ENCODE data around the gene ATXN7L2.

Gene ATXN7L2

GRCh38 chr1:109527098-109527811 is 43.5 kb downstream of the ATXN7L2 start:
- Histone ChIP-seq H3K14ac (ENCODE audit: low read length) (no peak overlapping the region), H4K8ac (ENCODE audit: low read depth, low read length) (no peak overlapping the region), H3K9me3 (replicated peaks in 1 of 2; ENCODE audit: control insufficient read depth in 2 of 2, insufficient read depth in 1 of 2, low read depth in 1 of 2, low read length in 2 of 2) (no peaks in the 10 kb centered on the region), H3K27me3 (ENCODE audit: control insufficient read depth in 3 of 3, insufficient read depth in 3 of 3, low read depth in 1 of 3, low read length in 3 of 3) (peaks cover 0 to 70% (median 0%) of the 10 kb centered on the region in 3 experiments), H3K18ac (ENCODE audit: low read length) (no peak overlapping the region), H3K27ac (replicated peaks; ENCODE audit: low read length) (no peak overlapping the region), H4K91ac (ENCODE audit: low read depth, low read length, poor library complexity) (no peak overlapping the region), H2BK120ac (ENCODE audit: low read depth, low read length) (no peak overlapping the region), H3K4me3 (ENCODE audit: low read length in 2 of 2) (no peak overlapping the region), H3K79me1 (ENCODE audit: low read depth, low read length) (no peaks in the 10 kb centered on the region), H2AFZ (ENCODE audit: low read length) (no peak overlapping the region), H3K4me2 (ENCODE audit: insufficient read depth, low read length, poor library complexity, severe bottlenecking) (no peak overlapping the region), H2AK5ac (ENCODE audit: low read depth, low read length) (no peak overlapping the region), H2BK12ac (ENCODE audit: low read length) (no peak overlapping the region), H2BK5ac (ENCODE audit: low read length) (no peak overlapping the region), H3K23ac (ENCODE audit: low read depth, low read length, poor library complexity) (no peak overlapping the region), H3K9ac (ENCODE audit: low read depth, low read length, poor library complexity) (no peak overlapping the region), H3K36me3 (replicated peaks in 1 of 2; ENCODE audit: control insufficient read depth in 2 of 2, insufficient read depth in 2 of 2, low read length in 2 of 2) (no peaks in the 10 kb centered on the region), H3K4ac (ENCODE audit: low read length) (no peak overlapping the region), H2BK15ac (ENCODE audit: low read length) (no peak overlapping the region), H3K4me1 (ENCODE audit: control insufficient read depth in 2 of 2, insufficient read depth in 1 of 2, low read depth in 1 of 2, low read length in 2 of 2) (peaks cover 2 to 8% of the 10 kb centered on the region in 2 donors)
- DNase-seq (ENCODE audit: low spot score), result no peak
- no CpG with 5 or more reads among the region's 14 CpGs for WGBS, 2 donors (ENCODE audit: extremely low coverage in 2 of 2, insufficient read length in 2 of 2, insufficient replicate concordance in 1 of 2)

DNA sequence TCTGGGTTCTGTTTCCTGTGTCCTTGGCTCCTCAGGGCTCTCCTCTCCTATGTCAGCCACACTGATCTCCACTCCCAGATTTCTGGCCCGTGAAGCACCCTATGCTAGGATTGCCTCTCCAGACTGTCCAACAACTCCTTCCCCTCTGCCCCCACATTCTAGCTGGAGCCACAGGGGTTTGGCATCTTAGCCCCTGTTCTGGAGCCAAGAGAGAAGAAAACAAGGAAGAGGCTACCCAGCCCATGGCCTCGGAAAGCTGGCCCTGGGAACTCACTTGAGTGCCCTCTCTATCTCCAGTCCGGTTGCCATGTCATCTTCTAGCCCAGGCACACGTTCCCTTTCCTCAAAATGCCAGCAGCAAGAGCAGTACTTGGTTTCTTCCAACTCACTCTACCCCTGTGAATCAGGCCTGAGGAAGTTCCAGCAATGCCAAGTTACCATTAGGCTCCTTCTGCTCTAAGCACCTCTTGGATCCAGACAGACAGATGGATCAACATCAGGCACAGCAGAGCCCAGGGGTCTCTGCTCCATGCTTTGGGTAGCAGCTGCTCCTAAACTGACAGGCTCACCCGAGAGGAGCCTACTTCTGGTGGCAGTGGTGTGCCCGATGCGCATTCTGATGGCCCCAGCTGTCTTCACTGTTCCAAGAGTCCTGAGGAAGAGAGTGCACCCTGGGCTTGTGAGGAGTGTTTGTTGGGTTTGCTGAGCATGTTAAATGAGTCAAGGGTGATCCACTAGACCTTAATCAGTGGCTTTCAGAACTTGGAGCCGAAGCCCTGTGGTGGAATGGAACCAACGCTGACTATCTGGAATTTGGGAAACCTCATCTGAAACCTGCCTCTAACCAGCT is 44.4 kb downstream of the ATXN7L2 start:
- Histone ChIP-seq H3K23ac (ENCODE audit: low read depth, low read length, poor library complexity) (no peak overlapping the region), H3K4me2 (ENCODE audit: insufficient read depth, low read length, poor library complexity, severe bottlenecking) (no peak overlapping the region), H3K79me1 (ENCODE audit: low read depth, low read length) (no peaks in the 10 kb centered on the region), H3K4me3 (ENCODE audit: low read length in 2 of 2) (no peak overlapping the region), H2AFZ (ENCODE audit: low read length) (no peak overlapping the region), H2BK12ac (ENCODE audit: low read length) (no peak overlapping the region), H2BK15ac (ENCODE audit: low read length) (no peak overlapping the region), H3K18ac (ENCODE audit: low read length) (no peak overlapping the region), H4K91ac (ENCODE audit: low read depth, low read length, poor library complexity) (no peak overlapping the region), H4K8ac (ENCODE audit: low read depth, low read length) (no peak overlapping the region), H2BK120ac (ENCODE audit: low read depth, low read length) (no peak overlapping the region), H3K27ac (replicated peaks; ENCODE audit: low read length) (no peak overlapping the region), H3K14ac (ENCODE audit: low read length) (no peak overlapping the region), H2BK5ac (ENCODE audit: low read length) (no peak overlapping the region), H3K9ac (ENCODE audit: low read depth, low read length, poor library complexity) (no peak overlapping the region), H3K4me1 (ENCODE audit: control insufficient read depth in 2 of 2, insufficient read depth in 1 of 2, low read depth in 1 of 2, low read length in 2 of 2) (peaks cover 6 to 12% of the 10 kb centered on the region in 2 donors), H3K27me3 (ENCODE audit: control insufficient read depth in 3 of 3, insufficient read depth in 3 of 3, low read depth in 1 of 3, low read length in 3 of 3) (peaks cover 0 to 64% (median 0%) of the 10 kb centered on the region in 3 experiments), H3K4ac (ENCODE audit: low read length) (no peak overlapping the region), H2AK5ac (ENCODE audit: low read depth, low read length) (peak overlapping the region; percentile 2), H3K9me3 (replicated peaks in 1 of 2; ENCODE audit: control insufficient read depth in 2 of 2, insufficient read depth in 1 of 2, low read depth in 1 of 2, low read length in 2 of 2) (no peaks in the 10 kb centered on the region), H3K36me3 (replicated peaks in 1 of 2; ENCODE audit: control insufficient read depth in 2 of 2, insufficient read depth in 2 of 2, low read length in 2 of 2) (no peaks in the 10 kb centered on the region)
- no peak for DNase-seq (ENCODE audit: low spot score)
- no CpG with 5 or more reads among the region's 9 CpGs for WGBS, 2 donors (ENCODE audit: extremely low coverage in 2 of 2, insufficient read length in 2 of 2, insufficient replicate concordance in 1 of 2)

GRCh38 chr1:109528712-109529111 is 45.0 kb downstream of the ATXN7L2 start:
- Histone ChIP-seq H3K4me2 (ENCODE audit: insufficient read depth, low read length, poor library complexity, severe bottlenecking) (no peak overlapping the region), H4K8ac (ENCODE audit: low read depth, low read length) (no peak overlapping the region), H2BK5ac (ENCODE audit: low read length) (no peak overlapping the region), H3K36me3 (replicated peaks in 1 of 2; ENCODE audit: control insufficient read depth in 2 of 2, insufficient read depth in 2 of 2, low read length in 2 of 2) (no peaks in the 10 kb centered on the region), H3K18ac (ENCODE audit: low read length) (no peak overlapping the region), H3K9me3 (replicated peaks in 1 of 2; ENCODE audit: control insufficient read depth in 2 of 2, insufficient read depth in 1 of 2, low read depth in 1 of 2, low read length in 2 of 2) (no peaks in the 10 kb centered on the region), H2BK120ac (ENCODE audit: low read depth, low read length) (no peak overlapping the region), H2AFZ (ENCODE audit: low read length) (no peak overlapping the region), H3K4me3 (ENCODE audit: low read length in 2 of 2) (no peak overlapping the region), H2AK5ac (ENCODE audit: low read depth, low read length) (no peak overlapping the region), H3K9ac (ENCODE audit: low read depth, low read length, poor library complexity) (no peak overlapping the region), H3K79me1 (ENCODE audit: low read depth, low read length) (no peaks in the 10 kb centered on the region), H3K27ac (replicated peaks; ENCODE audit: low read length) (no peak overlapping the region), H3K4me1 (ENCODE audit: control insufficient read depth in 2 of 2, insufficient read depth in 1 of 2, low read depth in 1 of 2, low read length in 2 of 2) (peaks cover 6 to 12% of the 10 kb centered on the region in 2 donors), H3K14ac (ENCODE audit: low read length) (no peak overlapping the region), H4K91ac (ENCODE audit: low read depth, low read length, poor library complexity) (no peak overlapping the region), H3K27me3 (ENCODE audit: control insufficient read depth in 3 of 3, insufficient read depth in 3 of 3, low read depth in 1 of 3, low read length in 3 of 3) (peaks cover 0 to 63% (median 0%) of the 10 kb centered on the region in 3 experiments), H3K23ac (ENCODE audit: low read depth, low read length, poor library complexity) (no peak overlapping the region), H2BK15ac (ENCODE audit: low read length) (no peak overlapping the region), H3K4ac (ENCODE audit: low read length) (no peak overlapping the region), H2BK12ac (ENCODE audit: low read length) (no peak overlapping the region)
- DNase-seq (ENCODE audit: low spot score), result no peak
- no CpG with 5 or more reads among the region's 3 CpGs for WGBS, 2 donors (ENCODE audit: extremely low coverage in 2 of 2, insufficient read length in 2 of 2, insufficient replicate concordance in 1 of 2)

GRCh38 chr1:109529881-109530456 is 46.3 kb downstream of the ATXN7L2 start:
- Histone ChIP-seq H3K4me2 (ENCODE audit: insufficient read depth, low read length, poor library complexity, severe bottlenecking) (no peak overlapping the region), H2BK5ac (ENCODE audit: low read length) (no peak overlapping the region), H3K9me3 (replicated peaks in 1 of 2; ENCODE audit: control insufficient read depth in 2 of 2, insufficient read depth in 1 of 2, low read depth in 1 of 2, low read length in 2 of 2) (no peaks in the 10 kb centered on the region), H3K27me3 (ENCODE audit: control insufficient read depth in 3 of 3, insufficient read depth in 3 of 3, low read depth in 1 of 3, low read length in 3 of 3) (peaks cover 0 to 58% (median 0%) of the 10 kb centered on the region in 3 experiments), H3K4me1 (ENCODE audit: control insufficient read depth in 2 of 2, insufficient read depth in 1 of 2, low read depth in 1 of 2, low read length in 2 of 2) (peaks cover 6 to 12% of the 10 kb centered on the region in 2 donors), H3K23ac (ENCODE audit: low read depth, low read length, poor library complexity) (no peak overlapping the region), H3K14ac (ENCODE audit: low read length) (no peak overlapping the region), H2AFZ (ENCODE audit: low read length) (peak overlapping the region; percentile 24), H2BK12ac (ENCODE audit: low read length) (no peak overlapping the region), H4K91ac (ENCODE audit: low read depth, low read length, poor library complexity) (no peak overlapping the region), H2BK15ac (ENCODE audit: low read length) (peak overlapping the region; percentile 62), H3K4me3 (ENCODE audit: low read length in 2 of 2) (no peak overlapping the region), H4K8ac (ENCODE audit: low read depth, low read length) (no peak overlapping the region), H3K9ac (ENCODE audit: low read depth, low read length, poor library complexity) (peak overlapping the region; percentile 4), H2BK120ac (ENCODE audit: low read depth, low read length) (no peak overlapping the region), H2AK5ac (ENCODE audit: low read depth, low read length) (no peak overlapping the region), H3K27ac (replicated peaks; ENCODE audit: low read length) (no peak overlapping the region), H3K36me3 (replicated peaks in 1 of 2; ENCODE audit: control insufficient read depth in 2 of 2, insufficient read depth in 2 of 2, low read length in 2 of 2) (no peaks in the 10 kb centered on the region), H3K79me1 (ENCODE audit: low read depth, low read length) (no peaks in the 10 kb centered on the region), H3K18ac (ENCODE audit: low read length) (peak overlapping the region; percentile 80), H3K4ac (ENCODE audit: low read length) (no peak overlapping the region)
- DNase-seq (ENCODE audit: low spot score), result no peak
- no CpG with 5 or more reads among the region's 8 CpGs for WGBS, 2 donors (ENCODE audit: extremely low coverage in 2 of 2, insufficient read length in 2 of 2, insufficient replicate concordance in 1 of 2)

Data from neuronal stem cell (in vitro differentiated cells).